UCSD-AML1 (cell line): Measurements from ENCODE around the gene BBS7.
A peak's percentile ranks its signal among the peaks of the same experiment; 100 is the strongest.

ENCODE experiments used
- DNase-seq: peaks from one replicate; lab custom pipeline; 2025; ENCODE audit not compliant: unreplicated experiment; lab: John Stamatoyannopoulos, UW

BBS7 gene

DNA sequence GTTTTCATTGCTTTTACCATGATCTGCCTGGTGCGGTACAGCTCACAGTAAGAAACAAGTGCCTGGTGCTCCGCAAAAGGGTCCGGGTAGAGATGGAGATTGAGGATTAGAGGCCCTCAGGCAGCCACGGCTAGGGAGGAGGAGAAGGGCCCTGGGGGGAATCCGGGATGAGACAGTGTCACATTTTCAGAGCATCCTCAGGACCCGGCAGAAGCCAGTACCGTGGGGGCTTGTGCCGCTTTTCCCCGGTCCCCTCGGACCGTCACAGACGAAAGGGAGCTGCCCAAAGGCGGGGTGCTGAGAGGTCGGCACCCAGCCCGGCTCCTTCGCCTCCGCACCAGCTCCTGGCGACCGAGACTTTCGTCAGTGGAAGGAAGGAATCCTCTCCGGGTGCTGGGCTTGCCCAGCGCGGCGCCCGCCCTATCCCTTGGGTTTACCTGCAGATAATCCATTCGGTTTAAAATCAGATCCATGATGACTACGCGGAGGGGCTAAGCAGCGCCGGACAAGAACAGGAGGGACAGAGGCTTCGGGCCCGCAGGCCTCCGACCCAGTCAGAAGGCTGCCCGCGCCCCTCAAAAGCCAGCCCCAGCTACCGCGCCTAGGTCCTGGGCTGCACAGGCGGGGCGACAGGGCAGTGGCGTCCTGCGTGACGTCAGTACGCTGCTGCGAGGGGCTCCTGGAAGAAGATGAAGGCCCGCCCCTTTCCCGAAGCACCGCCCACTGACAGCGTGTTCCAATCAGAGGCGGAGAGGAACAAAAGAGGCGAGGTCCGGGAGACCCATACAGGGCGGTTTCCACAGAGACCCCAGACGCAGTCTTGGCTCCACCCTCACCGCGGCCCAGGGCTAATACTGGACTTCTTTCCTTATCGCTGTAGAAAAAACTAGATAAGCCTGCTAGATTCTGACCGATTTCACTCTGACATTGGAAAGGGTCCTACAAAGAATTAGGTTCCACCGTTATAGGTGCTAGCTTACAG is at the start of gene BBS7:
Gene BBS7, minus strand, starts transcription at position 634 of the 982 bp plus-strand sequence. Its CDS starts 161 bp downstream, at position 473.
- peak; percentile 95 for DNase-seq

- no peak for DNase-seq
These were observed 43.4 kb upstream of the BBS7 start for GRCh38 chr4:121913667-121914066.

- DNase-seq, result no peak
These were observed 38.1 kb upstream of the BBS7 start for GRCh38 chr4:121908346-121908745.

- DNase-seq, result peak; percentile 9
These were observed 30.1 kb upstream of the BBS7 start for GRCh38 chr4:121900132-121900983.

DNA sequence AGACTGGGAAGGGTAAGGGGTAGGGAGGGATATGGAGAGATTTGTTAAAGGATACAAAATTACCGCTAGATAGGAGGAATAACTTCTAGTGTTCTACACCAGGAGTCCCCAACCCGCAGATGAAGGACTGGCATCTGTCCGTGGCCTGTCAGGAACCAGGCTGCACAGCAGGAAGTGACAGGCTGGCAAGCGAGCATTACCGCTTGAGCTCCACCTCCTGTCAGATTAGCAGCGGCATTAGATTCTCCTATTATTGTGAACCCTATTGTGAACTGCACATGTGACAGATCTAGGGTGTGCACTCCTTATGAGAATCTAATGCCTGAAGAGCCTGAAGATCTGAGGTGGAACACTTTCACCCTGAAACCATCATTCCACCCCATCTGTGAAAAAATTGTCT is 27.9 kb upstream of the BBS7 start:
- DNase-seq, result peak; percentile 21

DNA sequence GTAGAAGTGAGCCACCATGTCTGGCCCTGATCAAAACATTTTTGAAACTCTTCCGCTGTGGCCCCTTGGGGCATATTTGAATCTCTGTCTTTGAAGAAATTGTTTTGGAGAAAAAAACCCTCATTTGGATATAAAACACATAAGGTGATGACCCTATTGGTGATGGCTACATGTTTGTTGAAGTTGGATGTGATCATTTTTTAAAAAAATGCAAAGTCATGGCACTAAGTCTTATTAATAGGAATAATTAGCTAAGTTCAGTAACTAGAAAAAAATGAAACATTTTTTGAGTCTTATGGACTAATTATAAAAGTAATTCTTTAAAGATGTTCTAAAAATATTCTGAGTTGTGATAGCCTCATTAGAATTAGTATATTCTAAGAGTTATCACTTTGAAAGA is 17.9 kb upstream of the BBS7 start:
- no peak for DNase-seq

DNA sequence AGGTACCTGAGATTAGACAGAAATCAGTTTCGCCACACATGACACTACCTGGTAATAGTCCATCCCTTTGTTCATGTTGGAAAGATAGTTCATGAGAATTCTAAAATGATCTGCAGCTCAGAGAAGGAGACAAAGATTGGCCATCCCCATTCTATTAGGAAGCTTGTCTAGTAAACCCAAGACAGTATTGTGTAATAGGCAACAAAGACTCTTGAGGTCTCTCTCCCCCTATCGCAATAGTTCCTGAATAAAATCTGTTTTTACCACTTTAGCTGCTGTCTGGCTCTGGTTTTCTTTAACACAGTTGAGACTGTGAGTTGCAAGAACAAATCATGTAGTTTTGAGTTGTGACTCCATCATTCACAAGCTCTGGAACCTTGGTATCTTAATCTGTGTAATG is 14.8 kb upstream of the BBS7 start:
- DNase-seq, result no peak

- no peak for DNase-seq
These were observed 10.9 kb upstream of the BBS7 start for GRCh38 chr4:121881158-121881557.

- DNase-seq, result no peak
These were observed 8.9 kb upstream of the BBS7 start for GRCh38 chr4:121879135-121879534.

DNA sequence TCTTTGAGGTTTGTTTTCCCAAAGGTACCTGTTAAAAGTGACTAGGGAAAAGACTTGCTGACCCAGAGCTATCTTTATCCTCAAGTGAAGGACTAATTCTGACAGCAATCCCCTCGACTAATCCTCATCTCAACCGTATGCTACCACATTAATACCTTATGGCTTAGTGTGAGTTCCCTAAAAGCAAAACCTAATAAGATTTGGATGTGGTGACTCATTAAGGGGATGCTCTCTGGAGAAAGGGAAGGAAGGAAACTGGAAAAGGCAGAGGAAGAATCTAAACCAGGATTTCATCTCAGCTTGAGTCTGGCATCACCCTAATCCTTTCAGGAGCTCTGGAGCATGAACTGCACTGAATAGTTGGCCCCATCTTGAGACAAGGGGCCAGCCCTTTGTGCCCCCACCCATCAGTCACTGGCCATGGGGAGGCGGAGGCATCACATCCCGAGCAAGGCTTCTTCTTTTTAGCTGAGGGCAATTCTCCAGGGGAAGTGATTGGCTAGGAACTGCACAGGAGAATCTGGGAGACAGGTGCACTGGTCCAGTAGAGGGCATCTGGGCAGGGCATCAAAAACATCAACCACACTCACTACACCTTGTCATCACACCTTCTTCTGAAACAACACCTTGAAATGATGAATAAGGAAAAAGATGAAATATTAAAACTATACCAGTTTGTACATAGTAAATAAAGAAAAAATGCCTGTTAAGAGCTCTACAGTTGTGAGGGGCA is 6.9 kb upstream of the BBS7 start:
- no peak for DNase-seq

DNA sequence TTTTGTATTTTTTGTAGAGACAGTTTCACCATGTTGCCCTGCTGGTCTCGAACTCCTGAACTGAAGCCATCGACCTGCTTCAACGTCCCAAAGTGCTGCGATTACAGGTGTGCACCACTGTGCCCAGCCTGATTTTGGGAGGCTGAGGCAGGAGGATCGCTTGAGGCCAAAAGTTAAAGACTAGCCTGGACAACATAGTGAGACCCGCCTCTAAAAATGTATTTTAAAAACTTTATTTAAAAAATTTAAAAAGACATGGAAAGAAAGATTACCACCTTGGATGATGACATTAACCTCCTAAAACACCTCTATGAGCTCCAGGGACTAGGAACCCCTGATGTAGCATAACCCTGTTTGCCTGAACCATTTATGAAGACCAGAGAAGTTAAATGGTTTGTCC is 5.8 kb upstream of the BBS7 start:
- no peak for DNase-seq

- DNase-seq, result no peak
These were observed 5.4 kb upstream of the BBS7 start for GRCh38 chr4:121875652-121876051.

- no peak for DNase-seq
These were observed 3.3 kb upstream of the BBS7 start for GRCh38 chr4:121873604-121874003.

DNA sequence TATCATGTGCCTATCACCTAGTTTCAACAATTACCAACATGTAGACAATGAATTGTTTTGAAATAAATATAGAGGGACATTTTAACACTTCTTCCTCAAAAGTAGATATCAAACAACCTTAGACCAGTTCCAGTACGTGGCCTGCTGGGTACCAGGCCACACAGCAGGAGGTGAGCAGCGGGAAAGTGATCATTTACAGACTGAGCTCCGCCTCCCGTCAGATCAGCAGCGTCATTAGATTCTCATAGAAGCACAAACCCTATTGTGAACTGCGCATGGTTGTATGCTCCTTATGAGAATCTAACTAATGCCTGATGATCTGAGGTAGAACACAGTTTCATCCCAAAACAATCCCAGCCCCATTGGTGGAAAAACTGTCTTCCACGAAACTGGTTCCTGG is 6.5 kb downstream of the BBS7 start:
- DNase-seq, result no peak

DNA sequence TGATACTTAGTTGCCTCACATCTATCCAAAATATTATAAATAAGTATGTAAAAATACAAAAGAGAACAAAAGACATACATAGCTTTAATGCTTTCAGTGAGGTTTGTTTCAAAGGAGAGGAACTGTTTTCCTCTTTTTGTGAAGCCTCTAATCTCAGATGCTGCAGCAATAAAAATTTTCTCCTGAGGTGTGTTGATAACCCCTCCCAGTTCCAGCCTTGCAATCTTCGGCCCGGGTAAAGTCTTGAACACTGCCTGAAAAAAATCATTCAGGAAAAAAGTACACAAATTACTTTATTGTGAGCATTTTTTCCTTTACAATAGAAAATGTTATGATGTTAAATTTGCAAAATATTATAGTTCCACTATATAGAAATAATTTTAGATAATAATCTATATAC is 8.8 kb downstream of the BBS7 start:
- DNase-seq, result no peak

GRCh38 chr4:121860121-121860520 is 10.2 kb downstream of the BBS7 start:
- no peak for DNase-seq

GRCh38 chr4:121851354-121851753 is 18.9 kb downstream of the BBS7 start:
- no peak for DNase-seq

GRCh38 chr4:121846662-121847061 is 23.6 kb downstream of the BBS7 start:
- no peak for DNase-seq

GRCh38 chr4:121842862-121843261 is 27.4 kb downstream of the BBS7 start:
- no peak for DNase-seq

- DNase-seq, result no peak
These were observed 32.1 kb downstream of the BBS7 start for GRCh38 chr4:121838136-121838535.

DNA sequence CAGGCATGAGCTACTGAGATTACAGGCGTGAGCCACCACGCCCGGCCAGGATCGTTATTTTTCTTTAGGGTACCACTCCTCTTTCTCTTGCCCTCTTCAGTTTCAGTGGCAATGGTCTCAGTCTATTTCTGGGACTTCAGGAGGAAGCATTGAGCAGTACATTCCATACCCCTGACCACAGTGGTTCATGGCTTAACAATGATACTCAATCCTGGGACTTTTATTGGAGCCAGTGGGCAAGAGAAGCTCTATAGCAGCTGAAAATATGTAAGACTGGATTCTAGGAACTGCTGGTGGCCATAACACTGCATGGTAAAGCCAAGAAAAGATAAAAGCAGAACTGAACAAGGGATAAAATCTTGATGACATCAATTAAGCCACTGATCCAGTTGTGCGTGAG is 40.8 kb downstream of the BBS7 start:
- no peak for DNase-seq
